ENCODE measurements around the gene RAB3D. TPM values are rescaled to one million over a fixed set of nuclear protein-coding genes. Genes with fewer than 3 reads are reported as not detected.
"Not testable (repeated sequence)": the region's sequence is repeated elsewhere in the genome, so short reads cannot be mapped to it uniquely, and the experiment has no call there.

The RAB3D gene
- total and polyA plus RNA-seq, 4 donors: 1.1 to 10.2 (median 5.5) TPM

GRCh38 chr19:11379857-11380350 lies 40.4 kb upstream of the RAB3D start:
- no peaks in the 10 kb centered on the region for H3K9me3 ChIP-seq (ENCODE audit: control insufficient read depth in 4 of 4, low read length in 3 of 4)
- no peak for DNase-seq (ENCODE audit: low spot score)
- H3K9ac ChIP-seq (ENCODE audit: low read depth in 1 of 2, low read length in 2 of 2): no peak overlapping the region
- TF ChIP-seq, protein P1, sequence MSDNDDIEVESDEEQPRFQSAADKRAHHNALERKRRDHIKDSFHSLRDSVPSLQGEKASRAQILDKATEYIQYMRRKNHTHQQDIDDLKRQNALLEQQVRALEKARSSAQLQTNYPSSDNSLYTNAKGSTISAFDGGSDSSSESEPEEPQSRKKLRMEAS (IDR thresholded peaks at IDR 0.05): no peak
- TF ChIP-seq JUND (IDR thresholded peaks at IDR 0.05): no peak
- no peak for TF ChIP-seq RXRA (IDR thresholded peaks at IDR 0.05)
- no peak for TF ChIP-seq TAF1 (conservative IDR thresholded peaks at IDR 0.05)
- TF ChIP-seq, protein P2, sequence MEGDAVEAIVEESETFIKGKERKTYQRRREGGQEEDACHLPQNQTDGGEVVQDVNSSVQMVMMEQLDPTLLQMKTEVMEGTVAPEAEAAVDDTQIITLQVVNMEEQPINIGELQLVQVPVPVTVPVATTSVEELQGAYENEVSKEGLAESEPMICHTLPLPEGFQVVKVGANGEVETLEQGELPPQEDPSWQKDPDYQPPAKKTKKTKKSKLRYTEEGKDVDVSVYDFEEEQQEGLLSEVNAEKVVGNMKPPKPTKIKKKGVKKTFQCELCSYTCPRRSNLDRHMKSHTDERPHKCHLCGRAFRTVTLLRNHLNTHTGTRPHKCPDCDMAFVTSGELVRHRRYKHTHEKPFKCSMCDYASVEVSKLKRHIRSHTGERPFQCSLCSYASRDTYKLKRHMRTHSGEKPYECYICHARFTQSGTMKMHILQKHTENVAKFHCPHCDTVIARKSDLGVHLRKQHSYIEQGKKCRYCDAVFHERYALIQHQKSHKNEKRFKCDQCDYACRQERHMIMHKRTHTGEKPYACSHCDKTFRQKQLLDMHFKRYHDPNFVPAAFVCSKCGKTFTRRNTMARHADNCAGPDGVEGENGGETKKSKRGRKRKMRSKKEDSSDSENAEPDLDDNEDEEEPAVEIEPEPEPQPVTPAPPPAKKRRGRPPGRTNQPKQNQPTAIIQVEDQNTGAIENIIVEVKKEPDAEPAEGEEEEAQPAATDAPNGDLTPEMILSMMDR (IDR thresholded peaks at IDR 0.05; ENCODE audit: low read depth, low read length, missing input control): no peak
- TF ChIP-seq, protein P3, sequence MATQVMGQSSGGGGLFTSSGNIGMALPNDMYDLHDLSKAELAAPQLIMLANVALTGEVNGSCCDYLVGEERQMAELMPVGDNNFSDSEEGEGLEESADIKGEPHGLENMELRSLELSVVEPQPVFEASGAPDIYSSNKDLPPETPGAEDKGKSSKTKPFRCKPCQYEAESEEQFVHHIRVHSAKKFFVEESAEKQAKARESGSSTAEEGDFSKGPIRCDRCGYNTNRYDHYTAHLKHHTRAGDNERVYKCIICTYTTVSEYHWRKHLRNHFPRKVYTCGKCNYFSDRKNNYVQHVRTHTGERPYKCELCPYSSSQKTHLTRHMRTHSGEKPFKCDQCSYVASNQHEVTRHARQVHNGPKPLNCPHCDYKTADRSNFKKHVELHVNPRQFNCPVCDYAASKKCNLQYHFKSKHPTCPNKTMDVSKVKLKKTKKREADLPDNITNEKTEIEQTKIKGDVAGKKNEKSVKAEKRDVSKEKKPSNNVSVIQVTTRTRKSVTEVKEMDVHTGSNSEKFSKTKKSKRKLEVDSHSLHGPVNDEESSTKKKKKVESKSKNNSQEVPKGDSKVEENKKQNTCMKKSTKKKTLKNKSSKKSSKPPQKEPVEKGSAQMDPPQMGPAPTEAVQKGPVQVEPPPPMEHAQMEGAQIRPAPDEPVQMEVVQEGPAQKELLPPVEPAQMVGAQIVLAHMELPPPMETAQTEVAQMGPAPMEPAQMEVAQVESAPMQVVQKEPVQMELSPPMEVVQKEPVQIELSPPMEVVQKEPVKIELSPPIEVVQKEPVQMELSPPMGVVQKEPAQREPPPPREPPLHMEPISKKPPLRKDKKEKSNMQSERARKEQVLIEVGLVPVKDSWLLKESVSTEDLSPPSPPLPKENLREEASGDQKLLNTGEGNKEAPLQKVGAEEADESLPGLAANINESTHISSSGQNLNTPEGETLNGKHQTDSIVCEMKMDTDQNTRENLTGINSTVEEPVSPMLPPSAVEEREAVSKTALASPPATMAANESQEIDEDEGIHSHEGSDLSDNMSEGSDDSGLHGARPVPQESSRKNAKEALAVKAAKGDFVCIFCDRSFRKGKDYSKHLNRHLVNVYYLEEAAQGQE (IDR thresholded peaks at IDR 0.05): no peak
- no peak for TF ChIP-seq HNF4A (conservative IDR thresholded peaks at IDR 0.05)
- no peak for TF ChIP-seq YY1 (IDR thresholded peaks at IDR 0.05)
- TF ChIP-seq, protein P4, sequence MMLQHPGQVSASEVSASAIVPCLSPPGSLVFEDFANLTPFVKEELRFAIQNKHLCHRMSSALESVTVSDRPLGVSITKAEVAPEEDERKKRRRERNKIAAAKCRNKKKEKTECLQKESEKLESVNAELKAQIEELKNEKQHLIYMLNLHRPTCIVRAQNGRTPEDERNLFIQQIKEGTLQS (IDR thresholded peaks at IDR 0.05): no peak
- no peak for TF ChIP-seq EGR1 (IDR thresholded peaks at IDR 0.05; ENCODE audit: low read depth in 2 of 2)
- TF ChIP-seq FOXA2 (IDR thresholded peaks at IDR 0.05): no peak
- TF ChIP-seq GABPA (IDR thresholded peaks at IDR 0.05 in 1 of 2, conservative IDR thresholded peaks at IDR 0.05 in 1 of 2): no peak
- no peak for TF ChIP-seq NR2F2 (IDR thresholded peaks at IDR 0.05)
- TF ChIP-seq RAD21 (IDR thresholded peaks at IDR 0.05): no peak
- no peak for TF ChIP-seq SP1 (IDR thresholded peaks at IDR 0.05)
- TF ChIP-seq HNF4G (IDR thresholded peaks at IDR 0.05): no peak
- TF ChIP-seq, protein P5, sequence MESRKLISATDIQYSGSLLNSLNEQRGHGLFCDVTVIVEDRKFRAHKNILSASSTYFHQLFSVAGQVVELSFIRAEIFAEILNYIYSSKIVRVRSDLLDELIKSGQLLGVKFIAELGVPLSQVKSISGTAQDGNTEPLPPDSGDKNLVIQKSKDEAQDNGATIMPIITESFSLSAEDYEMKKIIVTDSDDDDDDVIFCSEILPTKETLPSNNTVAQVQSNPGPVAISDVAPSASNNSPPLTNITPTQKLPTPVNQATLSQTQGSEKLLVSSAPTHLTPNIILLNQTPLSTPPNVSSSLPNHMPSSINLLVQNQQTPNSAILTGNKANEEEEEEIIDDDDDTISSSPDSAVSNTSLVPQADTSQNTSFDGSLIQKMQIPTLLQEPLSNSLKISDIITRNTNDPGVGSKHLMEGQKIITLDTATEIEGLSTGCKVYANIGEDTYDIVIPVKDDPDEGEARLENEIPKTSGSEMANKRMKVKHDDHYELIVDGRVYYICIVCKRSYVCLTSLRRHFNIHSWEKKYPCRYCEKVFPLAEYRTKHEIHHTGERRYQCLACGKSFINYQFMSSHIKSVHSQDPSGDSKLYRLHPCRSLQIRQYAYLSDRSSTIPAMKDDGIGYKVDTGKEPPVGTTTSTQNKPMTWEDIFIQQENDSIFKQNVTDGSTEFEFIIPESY (IDR thresholded peaks at IDR 0.05): no peak
- TF ChIP-seq FOXA1 (IDR thresholded peaks at IDR 0.05): no peak
- H3K27me3 ChIP-seq (ENCODE audit: control insufficient read depth in 4 of 4, insufficient read depth in 4 of 4, low read length in 3 of 4): no peaks in the 10 kb centered on the region
- H3K36me3 ChIP-seq (ENCODE audit: control insufficient read depth in 4 of 4, insufficient read depth in 3 of 4, low read depth in 1 of 4, low read length in 3 of 4): no peaks in the 10 kb centered on the region
- H3K27ac ChIP-seq (ENCODE audit: low read depth in 1 of 2, low read length in 2 of 2): no peak overlapping the region
- whole genome bisulfite sequencing: 95% methylated on average over 7 of the region's 7 CpGs
- H3K4me3 ChIP-seq (ENCODE audit: low read depth in 1 of 3, low read length in 3 of 3): no peak overlapping the region
- peaks cover 8 to 60% (median 33%) of the 10 kb centered on the region in 4 donors for H3K4me1 ChIP-seq (ENCODE audit: control insufficient read depth in 4 of 4, insufficient read depth in 4 of 4, low read length in 3 of 4)

- H3K9ac ChIP-seq (ENCODE audit: low read depth in 1 of 2, low read length in 2 of 2); H3K27me3 ChIP-seq (ENCODE audit: control insufficient read depth in 4 of 4, insufficient read depth in 4 of 4, low read length in 3 of 4); DNase-seq (ENCODE audit: low spot score); H3K36me3 ChIP-seq (ENCODE audit: control insufficient read depth in 4 of 4, insufficient read depth in 3 of 4, low read depth in 1 of 4, low read length in 3 of 4); H3K9me3 ChIP-seq (ENCODE audit: control insufficient read depth in 4 of 4, low read length in 3 of 4); H3K4me3 ChIP-seq (ENCODE audit: low read depth in 1 of 3, low read length in 3 of 3); H3K27ac ChIP-seq (ENCODE audit: low read depth in 1 of 2, low read length in 2 of 2): not testable (repeated sequence)
- peaks cover 8 to 60% (median 33%) of the 10 kb centered on the region in 4 donors for H3K4me1 ChIP-seq (ENCODE audit: control insufficient read depth in 4 of 4, insufficient read depth in 4 of 4, low read length in 3 of 4)
- 93% methylated on average over 14 of the region's 14 CpGs for WGBS
Observed at GRCh38 chr19:11379269-11379845, 39.9 kb upstream of the RAB3D start.

Data from liver (tissue), 9 donors.